Pons (tissue), 1 donor: ENCODE results near the gene CDAN1.

Experiments
- DNase-seq: peaks from one replicate; pipeline ENCODE4 v3.0.0-alpha.2; 2016; ENCODE audit warnings: low spot score

Gene CDAN1

GRCh38 chr15:42735382-42736165, 1.4 kb downstream of the CDAN1 start:
- no peak for DNase-seq

- DNase-seq, result no peak
Observed at GRCh38 chr15:42734076-42734672, 2.8 kb downstream of the CDAN1 start.

DNA sequence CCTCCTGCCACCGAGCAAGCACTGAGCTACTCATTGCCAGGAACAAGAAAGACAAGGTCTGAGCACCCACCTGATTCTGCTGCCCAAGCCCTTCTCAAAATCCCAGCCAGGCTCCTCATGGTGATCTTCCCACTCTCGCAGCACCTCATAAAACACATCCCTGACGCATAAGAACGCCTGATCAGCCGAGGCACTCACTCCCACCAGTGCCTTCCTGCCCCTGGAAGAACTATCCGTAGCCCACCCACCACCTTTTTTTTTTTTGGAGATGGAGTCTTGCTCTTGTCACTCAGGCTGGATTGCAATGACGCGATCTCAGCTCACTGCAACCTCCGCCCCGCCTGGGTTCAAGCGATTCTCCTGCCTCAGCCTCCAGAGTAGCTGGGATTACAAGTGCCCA, 3.9 kb downstream of the CDAN1 start:
- no peak for DNase-seq

GRCh38 chr15:42732095-42732827, 4.7 kb downstream of the CDAN1 start:
- no peak for DNase-seq

DNA sequence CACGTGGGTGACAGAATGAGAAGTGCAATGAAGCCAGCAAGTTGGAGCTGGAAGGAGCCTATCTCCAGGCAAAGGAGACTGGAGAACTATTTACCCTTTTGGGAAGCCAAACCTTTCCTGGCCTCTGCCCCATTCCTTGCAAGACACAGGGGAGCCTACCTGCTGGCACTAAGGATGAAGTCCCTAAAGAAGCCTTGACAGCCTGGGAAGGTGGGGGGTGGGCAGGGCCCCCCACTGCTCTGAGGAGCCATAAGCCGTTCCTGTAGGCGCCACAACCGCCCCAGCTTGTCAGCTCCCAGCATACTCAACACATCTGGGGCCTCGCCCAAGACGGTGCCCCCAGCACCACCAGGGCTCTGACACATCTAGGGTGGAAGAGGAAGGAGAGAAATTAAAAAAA, 5.5 kb downstream of the CDAN1 start:
- DNase-seq, result no peak

GRCh38 chr15:42730536-42730935, 6.4 kb downstream of the CDAN1 start:
- DNase-seq, result no peak

DNA sequence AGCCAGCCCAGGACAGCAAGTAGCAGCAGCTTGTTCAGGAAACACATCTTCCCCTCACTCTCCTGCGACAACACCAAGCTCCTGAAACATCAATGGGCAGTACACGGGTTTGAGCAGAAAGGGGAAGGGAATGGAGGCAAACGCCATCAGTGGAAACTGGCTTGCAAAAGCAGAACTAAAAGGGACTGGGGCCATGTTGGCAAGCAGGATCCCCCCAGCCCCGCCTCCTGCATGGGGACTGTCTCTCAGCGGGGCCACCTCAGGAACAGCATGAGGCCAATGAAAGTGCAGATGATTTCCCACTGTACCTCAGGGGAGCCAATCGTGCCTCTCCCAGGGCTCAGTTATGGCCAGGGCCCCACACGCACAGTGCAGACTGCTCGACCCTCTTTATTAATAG, 6.8 kb downstream of the CDAN1 start:
- no peak for DNase-seq

- no peak for DNase-seq
Observed at GRCh38 chr15:42729409-42729808, 7.5 kb downstream of the CDAN1 start.

DNA sequence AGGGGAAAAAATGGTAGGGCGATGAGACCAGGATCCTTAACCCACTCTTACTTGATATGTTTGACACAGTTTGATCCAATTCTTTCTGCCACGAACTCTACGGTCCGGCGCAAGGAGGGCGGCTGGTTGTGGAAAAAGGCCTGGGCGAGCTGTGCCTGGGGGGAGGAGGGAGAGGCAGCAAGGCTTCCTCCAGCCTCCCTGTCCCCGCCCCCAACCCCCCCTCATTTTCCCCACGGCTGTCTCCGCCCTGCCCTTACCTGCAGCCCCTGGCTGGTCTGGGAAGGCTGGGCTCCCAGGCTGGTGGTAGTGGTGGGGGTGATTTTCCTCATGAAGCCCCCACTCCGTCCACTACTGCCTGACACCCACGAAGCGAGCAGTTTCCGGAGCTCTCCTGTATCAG, 8.0 kb downstream of the CDAN1 start:
- DNase-seq, result no peak

GRCh38 chr15:42728560-42728959, 8.4 kb downstream of the CDAN1 start:
- DNase-seq, result peak; percentile 21

GRCh38 chr15:42727750-42728381, 9.1 kb downstream of the CDAN1 start:
- DNase-seq, result no peak

- DNase-seq, result no peak
Observed at GRCh38 chr15:42726114-42726513, 10.8 kb downstream of the CDAN1 start.

- DNase-seq, result no peak
Observed at GRCh38 chr15:42725331-42725903, 11.5 kb downstream of the CDAN1 start.

- DNase-seq, result no peak
Observed at GRCh38 chr15:42724276-42724675, 12.7 kb downstream of the CDAN1 start.

- no peak for DNase-seq
Observed at GRCh38 chr15:42723068-42723467, 13.9 kb downstream of the CDAN1 start.

DNA sequence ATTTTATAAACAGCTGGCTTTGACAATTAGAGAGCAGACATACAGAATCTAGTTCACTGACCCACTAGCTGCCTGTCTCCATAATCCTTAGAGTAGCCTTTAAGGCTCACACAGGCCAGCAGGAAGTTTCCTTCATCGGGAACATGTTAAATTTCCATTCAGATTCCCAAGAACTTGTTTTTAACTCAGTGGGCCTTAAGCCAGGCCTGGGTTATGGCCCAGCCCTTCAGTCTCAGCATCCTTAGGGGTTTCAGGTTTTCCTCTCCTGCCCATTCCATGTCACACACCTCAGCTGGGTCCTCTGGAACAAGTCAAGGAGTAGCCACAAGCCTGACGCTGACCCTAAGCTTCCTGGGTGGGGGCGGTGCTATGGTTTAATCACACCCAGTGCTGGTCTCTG, 15.0 kb downstream of the CDAN1 start:
- DNase-seq, result no peak

DNA sequence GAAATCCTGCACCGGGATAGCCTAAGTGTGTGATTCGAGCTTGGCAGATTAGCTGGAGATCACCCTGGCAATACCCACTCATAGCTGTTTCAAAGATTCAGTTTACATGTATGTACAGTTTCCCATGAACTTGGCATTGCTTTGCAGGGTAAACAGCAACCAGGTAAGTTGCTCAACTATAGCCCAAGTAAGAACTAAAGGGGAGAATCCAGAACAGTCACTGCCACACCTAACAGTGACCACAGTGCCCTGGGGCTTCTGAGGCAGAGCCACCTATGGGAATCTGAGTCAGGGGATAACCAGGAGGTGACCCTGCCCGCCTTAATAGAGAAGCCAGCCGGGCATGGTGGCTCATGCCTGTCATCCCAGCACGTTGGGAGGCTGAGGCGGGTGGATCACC, 15.9 kb downstream of the CDAN1 start:
- no peak for DNase-seq

DNA sequence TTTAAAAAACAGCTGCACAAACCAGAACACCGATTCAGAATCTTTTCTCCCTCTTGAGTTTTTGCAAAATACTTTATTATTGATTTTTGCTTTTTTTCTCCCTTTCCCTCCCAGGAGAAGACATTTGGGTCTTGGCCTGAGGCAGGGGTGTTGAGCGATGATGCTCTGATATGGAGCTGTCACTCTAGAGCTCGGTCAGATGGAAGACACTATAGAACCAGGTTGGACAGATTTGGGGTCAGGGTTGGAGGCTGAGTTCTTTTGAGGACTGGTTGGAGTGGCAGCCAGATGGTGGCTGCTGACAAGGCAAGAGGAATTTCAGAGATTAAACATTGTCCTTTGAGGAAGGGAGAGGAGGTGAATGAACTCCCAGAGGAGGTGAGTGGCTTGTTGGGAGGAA, 16.9 kb downstream of the CDAN1 start:
- no peak for DNase-seq

- no peak for DNase-seq
Observed at GRCh38 chr15:42719043-42719442, 17.9 kb downstream of the CDAN1 start.

DNA sequence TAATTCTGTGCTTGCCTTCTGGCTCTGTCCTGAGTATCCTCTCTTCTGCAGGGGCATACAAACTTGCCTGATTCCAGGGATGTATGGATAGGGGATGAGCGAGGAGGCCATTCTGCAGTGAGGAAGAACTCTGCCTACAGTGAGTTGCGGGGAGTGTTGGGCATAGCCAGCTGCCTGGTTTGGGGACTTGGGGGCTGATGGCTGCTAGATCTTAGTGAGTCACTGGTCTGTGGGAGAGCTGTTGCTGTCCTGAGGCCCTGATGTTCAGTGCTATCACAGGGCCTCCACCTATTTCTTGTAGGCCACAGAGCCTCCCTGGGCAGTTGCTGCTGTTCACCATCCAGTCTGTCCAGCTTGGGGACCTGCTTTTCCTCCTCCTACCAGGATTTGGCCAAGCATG, 20.3 kb downstream of the CDAN1 start:
- no peak for DNase-seq

DNA sequence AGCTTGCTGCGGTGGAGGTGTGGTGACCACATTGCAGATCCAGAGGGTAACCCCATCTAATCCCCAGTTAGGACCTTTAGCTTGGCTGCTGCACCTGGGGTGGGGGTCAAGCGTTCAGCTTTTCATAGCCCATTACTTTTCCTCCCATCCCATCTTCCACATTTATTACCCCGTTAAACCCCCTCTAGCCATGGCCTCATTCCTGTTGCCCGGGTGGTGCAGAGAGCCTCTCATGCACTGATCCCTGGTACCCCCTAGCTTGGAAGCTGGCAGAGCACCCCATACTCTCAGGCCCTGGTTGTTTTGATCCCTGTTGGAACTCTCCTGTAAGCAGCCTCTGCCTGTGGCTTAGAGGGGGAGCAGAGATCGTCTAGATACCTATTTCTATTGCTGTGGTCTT, 20.8 kb downstream of the CDAN1 start:
- DNase-seq, result no peak

DNA sequence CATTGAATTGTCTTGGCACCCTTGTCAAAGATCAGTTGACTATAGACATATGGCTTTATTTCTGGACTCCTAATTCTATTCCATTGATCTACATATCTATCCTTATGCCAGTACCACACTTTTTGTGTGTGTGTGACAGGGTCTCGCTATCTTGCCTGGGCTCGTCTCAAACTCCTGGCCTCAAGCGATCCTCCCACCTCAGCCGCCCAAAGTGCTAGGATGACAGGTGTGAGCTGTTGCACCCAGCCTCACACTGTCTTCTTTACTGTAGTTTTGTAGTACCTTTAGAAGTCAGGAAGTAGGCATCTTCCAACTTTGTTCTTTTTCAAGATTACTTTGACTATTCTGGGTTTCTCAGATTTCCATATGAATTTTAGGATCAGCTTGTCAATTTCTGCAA, 24.3 kb downstream of the CDAN1 start:
- DNase-seq, result no peak
